H1 (cell line): Measurements from ENCODE around the gene SMYD3. TPM values are rescaled to one million over a fixed set of nuclear protein-coding genes. Genes with fewer than 3 reads are reported as not detected.
A peak's percentile ranks its signal among the peaks of the same experiment; 100 is the strongest.

Source experiments
- CTCF ChIA-PET: fragments of 300-600 bp; sonication (Branson Sonifier 250); formaldehyde crosslinking; loops from one replicate; lab custom pipeline; 2021; ENCODE audit not compliant: partially characterized antibody; lab: Charles Lee
- POLR2A ChIA-PET: fragments of 300-600 bp; sonication (Branson Sonifier 250); formaldehyde crosslinking; loops from one replicate; lab custom pipeline; 2021; ENCODE audit warnings: inconsistent platforms; ENCODE audit not compliant: partially characterized antibody; lab: Charles Lee
- DNase-seq, 2 experiments: peaks; one replicate each; pipeline versions ENCODE4 v3.0.0 to v3.0.0-alpha.2; 2010 to 2022; ENCODE audit warnings: low spot score in 2 of 2, low read depth in 1 of 2, mixed read lengths in 1 of 2
- FAIRE-seq: peaks from 2 replicates; lab custom pipeline; 2011; peaks lifted over from hg19 to GRCh38; lab: Jason Lieb, UNC
- H2AFZ ChIP-seq: 2 replicates; pipeline ENCODE4 v1.8.1; 2012; ENCODE audit warnings: low read length, inconsistent platforms
- H2AK5ac ChIP-seq: 2 replicates; pipeline ENCODE4 v1.6.1; 2013; ENCODE audit warnings: low read depth, low read length
- H2BK120ac ChIP-seq: replicated peaks from 2 replicates; pipeline ENCODE3; 2013; ENCODE audit warnings: low read depth, low read length, inconsistent platforms
- H2BK12ac ChIP-seq: 2 replicates; pipeline ENCODE4 v1.6.1; 2013; ENCODE audit warnings: low read depth, low read length
- H2BK15ac ChIP-seq: 2 replicates; pipeline ENCODE4 v1.6.1; 2013; ENCODE audit warnings: low read length
- H2BK20ac ChIP-seq: 2 replicates; pipeline ENCODE4 v1.6.1; 2013; ENCODE audit warnings: low read length
- H2BK5ac ChIP-seq: 2 replicates; pipeline ENCODE4 v1.6.1; 2013; ENCODE audit warnings: low read depth, low read length
- H3K14ac ChIP-seq: 2 replicates; pipeline ENCODE4 v1.6.1; 2013; ENCODE audit warnings: inconsistent platforms; ENCODE audit not compliant: insufficient read length
- H3K18ac ChIP-seq: 2 replicates; pipeline ENCODE4 v1.6.1; 2013; ENCODE audit warnings: low read length; ENCODE audit errors: extremely low read depth
- H3K23ac ChIP-seq: 2 replicates; pipeline ENCODE4 v1.6.1; 2013; ENCODE audit warnings: inconsistent platforms; ENCODE audit not compliant: insufficient read length
- H3K23me2 ChIP-seq: 2 replicates; pipeline ENCODE4 v1.6.1; 2013; ENCODE audit warnings: low read depth, low read length
- H3K27ac ChIP-seq: 2 replicates; pipeline ENCODE4 v1.6.1; 2011; ENCODE audit warnings: low read depth, low read length, inconsistent platforms
- H3K27me3 ChIP-seq, 4 experiments: replicated peaks in 1 of 4; 1 replicate in 1 of 4; 2 replicates in 3 of 4; pipeline versions ENCODE4 v1.6.1 to v1.8.1; 2011 to 2013; ENCODE audit warnings: low read length in 3 of 4, mild to moderate bottlenecking in 3 of 4, inconsistent platforms in 2 of 4, mixed read lengths in 2 of 4, moderate library complexity in 1 of 4; ENCODE audit not compliant: control insufficient read depth in 3 of 4, insufficient read depth in 3 of 4; ENCODE audit errors: extremely low read depth in 1 of 4
- H3K36me3 ChIP-seq, 4 experiments: 2 replicates each; pipeline versions ENCODE4 v1.6.1 to v1.8.1; 2011 to 2013; ENCODE audit warnings: mild to moderate bottlenecking in 4 of 4, low read length in 3 of 4, moderate library complexity in 2 of 4, control low read depth in 1 of 4, inconsistent platforms in 1 of 4; ENCODE audit not compliant: insufficient read depth in 4 of 4, control insufficient read depth in 2 of 4
- H3K4ac ChIP-seq: replicated peaks from 2 replicates; pipeline ENCODE3; 2013; ENCODE audit warnings: low read length, low read depth, mixed read lengths, inconsistent platforms; ENCODE audit not compliant: insufficient read length
- H3K4me1 ChIP-seq, 4 experiments: replicated peaks in 1 of 4; 1 replicate in 1 of 4; 2 replicates in 3 of 4; pipeline versions ENCODE4 v1.6.1 to v1.8.1; 2011 to 2013; ENCODE audit warnings: low read length in 3 of 4, inconsistent platforms in 2 of 4, mixed read lengths in 1 of 4; ENCODE audit not compliant: insufficient read depth in 4 of 4, control insufficient read depth in 3 of 4
- H3K4me2 ChIP-seq, 2 experiments: 2 replicates each; pipeline versions ENCODE4 v1.6.1 to v1.8.1; 2011 to 2013; ENCODE audit warnings: low read depth in 2 of 2, low read length in 2 of 2, control low read depth in 1 of 2, inconsistent platforms in 1 of 2, mild to moderate bottlenecking in 1 of 2; ENCODE audit not compliant: insufficient read depth in 1 of 2
- H3K4me3 ChIP-seq, 4 experiments: fragments of 200-600, 300-600 bp in 1 of 4; sonication (generic), shearing (Covaris generic), sonication (Bioruptor Twin) in 1 of 4; 2 replicates each; pipeline versions ENCODE4 v1.5.1 to v1.8.1; 2011 to 2016; ENCODE audit warnings: low read length in 4 of 4, low read depth in 3 of 4, control low read depth in 2 of 4, inconsistent platforms in 2 of 4, mild to moderate bottlenecking in 2 of 4, mixed read lengths in 1 of 4, moderate library complexity in 1 of 4; ENCODE audit not compliant: insufficient read depth in 2 of 4; ENCODE audit errors: extremely low read depth in 1 of 4
- H3K56ac ChIP-seq: replicated peaks from 2 replicates; pipeline ENCODE3; 2013; ENCODE audit warnings: low read depth, mild to moderate bottlenecking, mixed read lengths, low read length, inconsistent platforms; ENCODE audit not compliant: insufficient read length
- H3K79me1 ChIP-seq: 2 replicates; pipeline ENCODE4 v1.6.1; 2013; ENCODE audit warnings: low read depth, low read length, control low read depth
- H3K79me2 ChIP-seq, 2 experiments: 2 replicates each; pipeline versions ENCODE4 v1.6.1 to v1.8.1; 2012 to 2013; ENCODE audit warnings: low read length in 2 of 2, mild to moderate bottlenecking in 2 of 2, inconsistent platforms in 1 of 2; ENCODE audit not compliant: insufficient read depth in 2 of 2, control insufficient read depth in 1 of 2
- H3K9ac ChIP-seq, 4 experiments: replicated peaks in 1 of 4; 1 replicate in 1 of 4; 2 replicates in 3 of 4; pipeline versions ENCODE4 v1.6.1 to v1.8.1; 2011 to 2013; ENCODE audit warnings: low read depth in 3 of 4, low read length in 3 of 4, control low read depth in 2 of 4, mild to moderate bottlenecking in 2 of 4, moderate library complexity in 2 of 4, inconsistent platforms in 1 of 4; ENCODE audit errors: extremely low read depth in 1 of 4
- H3K9me3 ChIP-seq, 2 experiments: 2 replicates each; pipeline versions ENCODE4 v1.6.1 to v1.8.1; 2012 to 2013; ENCODE audit warnings: mild to moderate bottlenecking in 2 of 2, moderate library complexity in 2 of 2, control low read depth in 1 of 2, inconsistent platforms in 1 of 2, low read depth in 1 of 2, low read length in 1 of 2, mixed read lengths in 1 of 2; ENCODE audit not compliant: insufficient read depth in 2 of 2
- H4K20me1 ChIP-seq, 2 experiments: replicated peaks in 1 of 2; 2 replicates each; pipeline versions ENCODE3 to v1.8.1; 2011 to 2013; ENCODE audit warnings: inconsistent platforms in 2 of 2, low read length in 2 of 2, mild to moderate bottlenecking in 1 of 2; ENCODE audit not compliant: insufficient read depth in 2 of 2, control insufficient read depth in 1 of 2
- H4K5ac ChIP-seq: 2 replicates; pipeline ENCODE4 v1.6.1; 2013; ENCODE audit warnings: low read length, low read depth, mixed read lengths, inconsistent platforms; ENCODE audit not compliant: insufficient read length
- H4K8ac ChIP-seq: 2 replicates; pipeline ENCODE4 v1.8.0; 2013; ENCODE audit warnings: mild to moderate bottlenecking, moderate library complexity, low read length, inconsistent platforms; ENCODE audit not compliant: insufficient read depth; ENCODE audit errors: extremely low read depth
- H4K91ac ChIP-seq: replicated peaks from 2 replicates; pipeline ENCODE3; 2013; ENCODE audit warnings: low read length, mixed read lengths, inconsistent platforms; ENCODE audit not compliant: insufficient read length
- CBX8 ChIP-seq: fragments of 300-800, 300-1000 bp; sonication (generic); IDR thresholded peaks from 2 replicates; pipeline ENCODE4 v1.7.1; 2016; ENCODE audit warnings: low read depth, low read length, borderline replicate concordance
- CHD1 ChIP-seq: IDR thresholded peaks from 2 replicates; pipeline ENCODE4 v1.6.1; 2012; ENCODE audit warnings: low read depth, low read length, improper control_type of control experiment
- EGR1 ChIP-seq: IDR thresholded peaks from 2 replicates; pipeline ENCODE4 v1.6.1; 2011; ENCODE audit warnings: low read depth, low read length, borderline replicate concordance
- KDM1A ChIP-seq: fragments of 200-600, 300-600 bp; sonication (generic); IDR thresholded peaks from 2 replicates; pipeline ENCODE4 v1.7.1; 2016; ENCODE audit warnings: mild to moderate bottlenecking, low read length, borderline replicate concordance
- MAFK ChIP-seq: IDR thresholded peaks from 2 replicates; pipeline ENCODE4 v1.6.1; 2012; ENCODE audit warnings: low read depth, mild to moderate bottlenecking, improper control_type of control experiment, low read length
- POLR2AphosphoS5 ChIP-seq: IDR thresholded peaks from 2 replicates; pipeline ENCODE4 v1.6.1; 2011; ENCODE audit warnings: low read depth, low read length
- RFX5 ChIP-seq: IDR thresholded peaks from 2 replicates; pipeline ENCODE4 v1.6.1; 2011; ENCODE audit warnings: low read depth, low read length, improper control_type of control experiment, borderline replicate concordance
- SP2 ChIP-seq: IDR thresholded peaks from 2 replicates; pipeline ENCODE4 v1.6.1; 2012; ENCODE audit warnings: mild to moderate bottlenecking, low read length, inconsistent platforms
- SUZ12 ChIP-seq: fragments of 200-600 bp; sonication (generic); IDR thresholded peaks from 2 replicates; pipeline ENCODE4 v1.6.1; 2012; ENCODE audit warnings: mild to moderate bottlenecking, inconsistent platforms, low read length, moderate library complexity, mixed read lengths
- TAF1 ChIP-seq: IDR thresholded peaks from 2 replicates; pipeline ENCODE4 v1.6.1; 2011; ENCODE audit warnings: mild to moderate bottlenecking, low read depth, low read length
- WGBS, 2 experiments: shearing (Covaris generic) in 1 of 2; methylation state at CpG; one replicate each; pipeline versions ENCODE4 v1.1.6 to v1.1.7; 2013 to 2015; ENCODE audit warnings: low lambda C conversion rate in 2 of 2, mixed read lengths in 2 of 2, inconsistent platforms in 1 of 2, low coverage in 1 of 2, missing lambda C conversion rate in 1 of 2; ENCODE audit not compliant: insufficient replicate concordance in 2 of 2, insufficient coverage in 1 of 2, insufficient read length in 1 of 2; ENCODE audit errors: extremely low coverage in 1 of 2, missing lambda C conversion rate in 1 of 2; 5-methylcytosine and 5-hydroxymethylcytosine counted together
- polyA plus RNA-seq, 7 experiments: library from polyadenylated mRNA; depleted of rRNA in 3 of 7; stranded (reverse) in 5 of 7; unstranded in 2 of 7; fragments of >200 nt in 5 of 7; fragments of 200-250 nt in 2 of 7; gene quantifications; 1 replicate in 5 of 7; 2 replicates in 1 of 7; 4 replicates in 1 of 7; pipeline versions ENCODE4 v1.2.1 to v1.2.3, GENCODE V29; 2011 to 2013; ENCODE audit warnings: missing spikeins in 2 of 7, mixed read lengths in 2 of 7
- total RNA-seq: library from RNA; stranded (reverse); fragmentation: NEBNext Ultra II Directional; extraction: Animal tissue kit (Norgen Biotek cat#: 25700); gene quantifications from 2 replicates; pipeline ENCODE4 v1.2.1, GENCODE V29; 2021
- TF ChIP-seq, protein P1 (sequence below), 3 experiments: IDR thresholded peaks; 1 replicate in 2 of 3; 2 replicates in 1 of 3; pipeline versions ENCODE4 v1.5.1 to v1.6.1; 2011; ENCODE audit warnings: low read length in 3 of 3, mild to moderate bottlenecking in 3 of 3, inconsistent platforms in 2 of 3, low read depth in 1 of 3, moderate library complexity in 1 of 3; ENCODE audit not compliant: insufficient read depth in 1 of 3; ENCODE audit errors: control extremely low read depth in 1 of 3

Gene SMYD3
- total and polyA plus RNA-seq, 2 of the 8 experiments (the other 6 are each of a cell fraction or from before 2014, with no cell fraction given), result 17.3 to 25.4 TPM

DNA sequence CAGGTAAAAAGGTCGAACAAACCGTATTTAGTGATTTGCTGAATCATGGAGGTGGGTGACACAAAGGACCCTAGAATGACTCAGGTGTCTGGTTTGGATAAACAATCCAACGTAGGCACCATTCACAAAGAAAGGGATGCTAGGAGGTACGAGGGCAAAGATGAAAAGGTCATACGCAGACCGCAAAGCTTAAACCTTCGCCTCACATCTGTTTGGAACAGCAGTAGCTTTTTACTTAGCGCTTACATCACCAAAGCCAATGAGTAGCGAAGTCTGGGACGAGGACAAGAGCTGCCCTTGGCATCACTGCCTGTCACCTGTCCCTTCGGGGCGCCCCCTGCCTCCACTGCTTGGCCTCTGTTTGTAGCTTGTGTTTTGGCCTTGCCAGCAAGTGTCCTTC is 350.2 kb downstream of the SMYD3 start:
- POLR2A ChIA-PET, result no interaction called here
- Histone ChIP-seq H4K20me1 (no peaks in the 10 kb centered on the region), H3K36me3 (no peaks in the 10 kb centered on the region), H3K9ac (no peak overlapping the region), H3K23me2 (no peaks in the 10 kb centered on the region), H3K4me1 (peaks cover 0 to 3% (median 0%) of the 10 kb centered on the region in 4 experiments; a peak in 1 of 7 replicates), H2BK20ac (no peak overlapping the region), H3K56ac (no peak overlapping the region), H4K8ac (no peak overlapping the region), H3K4ac (no peak overlapping the region), H3K4me3 (no peak overlapping the region), H4K5ac (no peak overlapping the region), H3K79me2 (no peaks in the 10 kb centered on the region), H2AK5ac (no peak overlapping the region; the same call in 1 of the 2 replicates), H2BK15ac (no peak overlapping the region), H3K9me3 (no peaks in the 10 kb centered on the region), H2BK120ac (no peak overlapping the region), H3K18ac (no peak overlapping the region), H4K91ac (no peak overlapping the region), H3K23ac (no peak overlapping the region), H3K27me3 (no peaks in the 10 kb centered on the region), H3K79me1 (no peaks in the 10 kb centered on the region), H3K14ac (no peak overlapping the region), H2BK12ac (no peak overlapping the region; the same call in 1 of the 2 replicates), H2BK5ac (peak overlapping the region; percentile 17; the same call in 1 of the 2 replicates), H3K4me2 (no peak overlapping the region), H3K27ac (no peak overlapping the region), H2AFZ (no peak overlapping the region)
- DNase-seq (no peak), FAIRE-seq (no peak)
- CTCF ChIA-PET, result interaction anchor here (0.7 to 1.8 kb wide), 9 partner anchors 9 to 130 kb away, joined by 3 to 10 read pairs (median 4); no protein-coding TSS in a partner anchor
- 86% methylated on average over 12 of the region's 12 CpGs; no CpG with 5 or more reads in 1 of the 2 experiments for WGBS, 2 experiments
- TF ChIP-seq CHD1, result no peak
- TF ChIP-seq EGR1, result no peak
- TF ChIP-seq RFX5, result no peak
- no peak for TF ChIP-seq SUZ12
- no peak for TF ChIP-seq TAF1
- no peak for TF ChIP-seq POLR2AphosphoS5
- TF ChIP-seq SP2, result no peak
- no peak for TF ChIP-seq KDM1A
- TF ChIP-seq CBX8, result no peak
- 0 out of 2 replicates have a peak, but pooled peaks have one; percentile 39 for TF ChIP-seq MAFK
- TF ChIP-seq, protein P1, sequence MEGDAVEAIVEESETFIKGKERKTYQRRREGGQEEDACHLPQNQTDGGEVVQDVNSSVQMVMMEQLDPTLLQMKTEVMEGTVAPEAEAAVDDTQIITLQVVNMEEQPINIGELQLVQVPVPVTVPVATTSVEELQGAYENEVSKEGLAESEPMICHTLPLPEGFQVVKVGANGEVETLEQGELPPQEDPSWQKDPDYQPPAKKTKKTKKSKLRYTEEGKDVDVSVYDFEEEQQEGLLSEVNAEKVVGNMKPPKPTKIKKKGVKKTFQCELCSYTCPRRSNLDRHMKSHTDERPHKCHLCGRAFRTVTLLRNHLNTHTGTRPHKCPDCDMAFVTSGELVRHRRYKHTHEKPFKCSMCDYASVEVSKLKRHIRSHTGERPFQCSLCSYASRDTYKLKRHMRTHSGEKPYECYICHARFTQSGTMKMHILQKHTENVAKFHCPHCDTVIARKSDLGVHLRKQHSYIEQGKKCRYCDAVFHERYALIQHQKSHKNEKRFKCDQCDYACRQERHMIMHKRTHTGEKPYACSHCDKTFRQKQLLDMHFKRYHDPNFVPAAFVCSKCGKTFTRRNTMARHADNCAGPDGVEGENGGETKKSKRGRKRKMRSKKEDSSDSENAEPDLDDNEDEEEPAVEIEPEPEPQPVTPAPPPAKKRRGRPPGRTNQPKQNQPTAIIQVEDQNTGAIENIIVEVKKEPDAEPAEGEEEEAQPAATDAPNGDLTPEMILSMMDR (IDR thresholded peaks at IDR 0.05; ENCODE audit: control extremely low read depth in 1 of 3, insufficient read depth in 1 of 3, low read depth in 1 of 3, low read length in 3 of 3), result peak in 1 of 3 experiments; percentile 25; a peak in 1 of 4 replicates
